OCI-LY1 (cell line): ENCODE data around the gene EGFL7.

Experiments used
- H2AFZ ChIP-seq: fragments of 200-600 bp; sonication (generic), shearing (Covaris generic); 2 replicates; pipeline ENCODE4 v1.6.0; 2014; ENCODE audit warnings: antibody characterized with exemption, mild to moderate bottlenecking, low read length
- H3F3A ChIP-seq: fragments of 200-600 bp; sonication (generic), shearing (Covaris generic); 2 replicates; pipeline ENCODE4 v1.6.0; 2014; ENCODE audit warnings: mild to moderate bottlenecking, antibody characterized with exemption, low read length, moderate library complexity; ENCODE audit not compliant: insufficient read depth
- H3K27ac ChIP-seq: fragments of 200-600 bp; sonication (generic); 2 replicates; pipeline ENCODE4 v1.5.1; 2014; ENCODE audit warnings: low read length, mixed run types, mild to moderate bottlenecking, low read depth; ENCODE audit not compliant: poor library complexity, severe bottlenecking
- H3K27me3 ChIP-seq: fragments of 200-600 bp; sonication (generic); 2 replicates; pipeline ENCODE4 v1.6.0; 2014; ENCODE audit warnings: antibody characterized with exemption, mild to moderate bottlenecking, low read length, moderate library complexity; ENCODE audit not compliant: insufficient read depth
- H3K36me3 ChIP-seq: fragments of 200-600 bp; sonication (generic); 2 replicates; pipeline ENCODE4 v1.6.1; 2014; ENCODE audit warnings: mild to moderate bottlenecking, antibody characterized with exemption, low read length, moderate library complexity, mixed read lengths; ENCODE audit not compliant: insufficient read depth
- H3K4me1 ChIP-seq: fragments of 200-600 bp; sonication (generic); 2 replicates; pipeline ENCODE4 v1.5.1; 2014; ENCODE audit warnings: mild to moderate bottlenecking, low read length, moderate library complexity; ENCODE audit not compliant: insufficient read depth, severe bottlenecking
- H3K4me2 ChIP-seq: fragments of 200-600 bp; sonication (generic), shearing (Covaris generic); 2 replicates; pipeline ENCODE4 v1.6.1; 2014; ENCODE audit warnings: low read length
- H3K4me3 ChIP-seq: fragments of 200-600 bp; sonication (generic); 2 replicates; pipeline ENCODE4 v1.5.1; 2014; ENCODE audit warnings: low read length, low read depth, mild to moderate bottlenecking, mixed read lengths; ENCODE audit not compliant: poor library complexity, severe bottlenecking
- H3K79me2 ChIP-seq: fragments of 200-600 bp; shearing (Covaris generic); 2 replicates; pipeline ENCODE4 v1.6.1; 2016; ENCODE audit warnings: mixed run types, low read length, mixed read lengths; ENCODE audit not compliant: insufficient read depth
- H3K9ac ChIP-seq: fragments of 200-600 bp; sonication (generic), shearing (Covaris generic); 2 replicates; pipeline ENCODE4 v1.6.1; 2014; ENCODE audit warnings: mild to moderate bottlenecking, low read length, mixed read lengths
- H3K9me2 ChIP-seq: fragments of 200-600 bp; sonication (generic), shearing (Covaris generic); 2 replicates; pipeline ENCODE4 v1.6.1; 2014; ENCODE audit warnings: low read depth, mild to moderate bottlenecking, low read length, mixed read lengths
- H3K9me3 ChIP-seq: fragments of 200-600 bp; shearing (Covaris generic); 2 replicates; pipeline ENCODE4 v1.6.1; 2014; ENCODE audit warnings: low read length, mixed read lengths
- H4K20me1 ChIP-seq: fragments of 200-600 bp; sonication (generic), shearing (Covaris generic); 2 replicates; pipeline ENCODE4 v1.6.0; 2016; ENCODE audit warnings: mild to moderate bottlenecking, low read length; ENCODE audit not compliant: insufficient read depth
- CTCF ChIP-seq: fragments of 200-600 bp; sonication (generic), shearing (Covaris generic); IDR thresholded peaks from 2 replicates; pipeline ENCODE4 v1.5.1; 2017; ENCODE audit warnings: mild to moderate bottlenecking, antibody characterized with exemption, low read length, moderate library complexity, mixed read lengths
- EZH2 ChIP-seq: fragments of 200-600 bp; sonication (generic), shearing (Covaris generic); IDR thresholded peaks from 2 replicates; pipeline ENCODE4 v1.8.0; 2017; ENCODE audit warnings: borderline replicate concordance, mixed run types, mild to moderate bottlenecking, antibody characterized with exemption, low read length, moderate library complexity, mixed read lengths

The EGFL7 gene

GRCh38 chr9:136688274-136689107 lies 25.8 kb downstream of the EGFL7 start:
- H3K4me3 ChIP-seq, result no peak overlapping the region

GRCh38 chr9:136689108-136689460 lies 26.4 kb downstream of the EGFL7 start:
- Histone ChIP-seq H3K27me3 (peaks cover 24% of the 10 kb centered on the region; the same call in 1 of the 2 replicates), H3K9me2 (no peaks in the 10 kb centered on the region), H3K9ac (no peak overlapping the region), H3K79me2 (no peaks in the 10 kb centered on the region), H3K4me1 (peaks cover 7% of the 10 kb centered on the region), H3F3A (no peaks in the 10 kb centered on the region), H3K27ac (no peak overlapping the region), H3K9me3 (no peaks in the 10 kb centered on the region), H3K36me3 (no peaks in the 10 kb centered on the region), H2AFZ (no peak overlapping the region), H3K4me2 (no peak overlapping the region), H4K20me1 (no peaks in the 10 kb centered on the region), H3K4me3 (no peak overlapping the region)
- TF ChIP-seq CTCF, result no peak
- TF ChIP-seq EZH2, result no peak

More at GRCh38 chr9:136688274-136689107, 25.8 kb downstream of the EGFL7 start:
- Histone ChIP-seq H3K9me3 (no peaks in the 10 kb centered on the region), H3K27me3 (peaks cover 24% of the 10 kb centered on the region; the same call in 1 of the 2 replicates), H3K27ac (no peak overlapping the region), H3F3A (no peaks in the 10 kb centered on the region), H2AFZ (no peak overlapping the region), H3K36me3 (no peaks in the 10 kb centered on the region), H3K79me2 (no peaks in the 10 kb centered on the region), H4K20me1 (no peaks in the 10 kb centered on the region), H3K9me2 (no peaks in the 10 kb centered on the region), H3K9ac (no peak overlapping the region), H3K4me2 (no peak overlapping the region), H3K4me1 (peaks cover 7% of the 10 kb centered on the region)
- TF ChIP-seq EZH2 (no peak), CTCF (no peak)

- H4K20me1 ChIP-seq, result no peaks in the 10 kb centered on the region
- no peak overlapping the region for H2AFZ ChIP-seq
- no peaks in the 10 kb centered on the region for H3K79me2 ChIP-seq
- no peak for TF ChIP-seq EZH2
- H3K36me3 ChIP-seq, result no peaks in the 10 kb centered on the region
- no peaks in the 10 kb centered on the region for H3K9me3 ChIP-seq
- H3K4me3 ChIP-seq, result no peak overlapping the region
- H3F3A ChIP-seq, result no peaks in the 10 kb centered on the region
- no peak overlapping the region for H3K27ac ChIP-seq
- H3K4me1 ChIP-seq, result peaks cover 7% of the 10 kb centered on the region
- no peak overlapping the region for H3K9ac ChIP-seq
- H3K9me2 ChIP-seq, result no peaks in the 10 kb centered on the region
- H3K4me2 ChIP-seq, result no peak overlapping the region
- H3K27me3 ChIP-seq, result peaks cover 19% of the 10 kb centered on the region; the same call in 1 of the 2 replicates
Measured at GRCh38 chr9:136690104-136690805, 27.5 kb downstream of the EGFL7 start.
